SU-DHL-6 (cell line): ENCODE results near the gene GPR65.

Experiments used
- H2AFZ ChIP-seq: fragments of 200-600 bp; sonication (generic); 2 replicates; pipeline ENCODE4 v1.6.1; 2014; ENCODE audit warnings: low read depth, mild to moderate bottlenecking, moderate library complexity, mixed read lengths, antibody characterized with exemption, low read length; ENCODE audit not compliant: severe bottlenecking
- H3F3A ChIP-seq: fragments of 200-600 bp; shearing (Covaris generic); 2 replicates; pipeline ENCODE4 v1.6.0; 2016; ENCODE audit warnings: antibody characterized with exemption, mild to moderate bottlenecking; ENCODE audit not compliant: insufficient read depth
- H3K27ac ChIP-seq: fragments of 200-600 bp; sonication (generic); 2 replicates; pipeline ENCODE4 v1.5.1; 2016; ENCODE audit warnings: low read depth, mild to moderate bottlenecking, low read length, moderate library complexity, mixed read lengths
- H3K27me3 ChIP-seq: fragments of 200-600 bp; sonication (generic), shearing (Covaris generic); 2 replicates; pipeline ENCODE4 v1.6.0; 2014; ENCODE audit warnings: mild to moderate bottlenecking, low read length
- H3K36me3 ChIP-seq: fragments of 200-600 bp; sonication (generic); 2 replicates; pipeline ENCODE4 v1.6.1; 2014; ENCODE audit warnings: mild to moderate bottlenecking, low read length, mixed read lengths
- H3K4me2 ChIP-seq: fragments of 300-600, 200-600 bp; shearing (Covaris generic), sonication (generic); 2 replicates; pipeline ENCODE4 v1.6.0; 2014; ENCODE audit warnings: low read length, low read depth, mild to moderate bottlenecking; ENCODE audit not compliant: poor library complexity, severe bottlenecking
- H3K4me3 ChIP-seq: fragments of 200-600 bp; sonication (generic); 2 replicates; pipeline ENCODE4 v1.5.1; 2014; ENCODE audit warnings: antibody characterized with exemption, low read length, mild to moderate bottlenecking, mixed read lengths; ENCODE audit not compliant: insufficient read depth, poor library complexity, severe bottlenecking
- H3K79me2 ChIP-seq: fragments of 200-600 bp; sonication (generic); 2 replicates; pipeline ENCODE4 v1.6.1; 2014; ENCODE audit warnings: mild to moderate bottlenecking, low read length, moderate library complexity; ENCODE audit not compliant: insufficient read depth
- H3K9ac ChIP-seq: fragments of 200-600 bp; sonication (generic); 2 replicates; pipeline ENCODE4 v1.7.0; 2014; ENCODE audit warnings: mild to moderate bottlenecking, low read length
- H3K9me2 ChIP-seq: fragments of 200-600 bp; sonication (generic); replicated peaks from 2 replicates; pipeline ENCODE4 v1.6.1; 2014; ENCODE audit warnings: low read length; ENCODE audit not compliant: insufficient read depth
- H3K9me3 ChIP-seq: fragments of 200-600 bp; sonication (generic); 2 replicates; pipeline ENCODE4 v1.6.1; 2014; ENCODE audit warnings: low read length, mixed read lengths; ENCODE audit not compliant: insufficient read depth
- H4K20me1 ChIP-seq: fragments of 200-600 bp; sonication (generic); 2 replicates; pipeline ENCODE4 v1.6.1; 2014; ENCODE audit warnings: low read depth, mild to moderate bottlenecking, antibody characterized with exemption, low read length, moderate library complexity, mixed read lengths
- CTCF ChIP-seq: fragments of 200-600 bp; sonication (generic); IDR thresholded peaks from one replicate; pipeline ENCODE4 v1.5.1; 2017; ENCODE audit warnings: antibody characterized with exemption, mild to moderate bottlenecking, low read length, moderate library complexity; ENCODE audit not compliant: insufficient read depth, poor library complexity, severe bottlenecking
- EZH2phosphoT487 ChIP-seq: fragments of 200-600 bp; sonication (generic), shearing (Covaris generic); conservative IDR thresholded peaks from 2 replicates; pipeline ENCODE4 v1.6.1; 2018; ENCODE audit warnings: mild to moderate bottlenecking, antibody characterized with exemption, low read length, moderate library complexity, mixed read lengths

GPR65 gene

GRCh38 chr14:87975636-87976035 lies 29.3 kb upstream of the GPR65 start:
- Histone ChIP-seq H3K9me2 (no peaks in the 10 kb centered on the region; the same call in 1 of the 2 replicates), H3K27ac (no peak overlapping the region), H3K4me2 (no peak overlapping the region), H2AFZ (no peak overlapping the region), H3K27me3 (no peaks in the 10 kb centered on the region), H3F3A (no peaks in the 10 kb centered on the region), H3K36me3 (no peaks in the 10 kb centered on the region), H3K9me3 (no peaks in the 10 kb centered on the region), H3K9ac (no peak overlapping the region), H3K4me3 (no peak overlapping the region), H4K20me1 (no peaks in the 10 kb centered on the region), H3K79me2 (no peaks in the 10 kb centered on the region)
- TF ChIP-seq CTCF (no peak), EZH2phosphoT487 (no peak)

- H2AFZ ChIP-seq = no peak overlapping the region
- no peak for TF ChIP-seq EZH2phosphoT487
- no peak for TF ChIP-seq CTCF
- no peak overlapping the region for H3K4me2 ChIP-seq
- no peaks in the 10 kb centered on the region for H3K9me3 ChIP-seq
- no peaks in the 10 kb centered on the region for H3K36me3 ChIP-seq
- no peaks in the 10 kb centered on the region for H3F3A ChIP-seq
- H3K27ac ChIP-seq = no peak overlapping the region
- no peaks in the 10 kb centered on the region for H4K20me1 ChIP-seq
- no peaks in the 10 kb centered on the region; the same call in 1 of the 2 replicates for H3K9me2 ChIP-seq
- no peaks in the 10 kb centered on the region for H3K27me3 ChIP-seq
- H3K79me2 ChIP-seq = no peaks in the 10 kb centered on the region
- H3K4me3 ChIP-seq = no peak overlapping the region
- no peak overlapping the region for H3K9ac ChIP-seq
Measured at GRCh38 chr14:87979689-87980088, 25.2 kb upstream of the GPR65 start.

GRCh38 chr14:87989221-87989955 lies 15.5 kb upstream of the GPR65 start:
- Histone ChIP-seq H3F3A (no peaks in the 10 kb centered on the region), H3K9me2 (no peaks in the 10 kb centered on the region), H4K20me1 (no peaks in the 10 kb centered on the region), H3K4me2 (no peak overlapping the region), H3K36me3 (no peaks in the 10 kb centered on the region), H3K9ac (no peak overlapping the region), H3K9me3 (no peaks in the 10 kb centered on the region), H3K27ac (no peak overlapping the region), H3K79me2 (no peaks in the 10 kb centered on the region), H3K27me3 (no peaks in the 10 kb centered on the region), H3K4me3 (no peak overlapping the region), H2AFZ (no peak overlapping the region)
- TF ChIP-seq CTCF = no peak
- no peak for TF ChIP-seq EZH2phosphoT487
